ELR (cell line): ENCODE results near the gene RUSC2.
"Not testable (repeated sequence)": the region's sequence is repeated elsewhere in the genome, so short reads cannot be mapped to it uniquely, and the experiment has no call there.

Experiments used
- DNase-seq: peaks from one replicate; pipeline ENCODE4 v3.0.0-alpha.2; 2015; ENCODE audit warnings: low read depth

Gene RUSC2

GRCh38 chr9:35521708-35522107 lies 31.8 kb downstream of the RUSC2 start:
- DNase-seq: peak; percentile 53

GRCh38 chr9:35522187-35522586 lies 32.3 kb downstream of the RUSC2 start:
- peak; percentile 26 for DNase-seq

- no peak for DNase-seq
Measured at GRCh38 chr9:35522700-35523099, 32.8 kb downstream of the RUSC2 start.

GRCh38 chr9:35523556-35523955 lies 33.6 kb downstream of the RUSC2 start:
- not testable (repeated sequence) for DNase-seq

- peak; percentile 50 for DNase-seq
Measured at GRCh38 chr9:35526087-35526801, 36.3 kb downstream of the RUSC2 start.

GRCh38 chr9:35529161-35529823 lies 39.4 kb downstream of the RUSC2 start:
- no peak for DNase-seq

- no peak for DNase-seq
Measured at GRCh38 chr9:35533398-35533797, 43.5 kb downstream of the RUSC2 start.

GRCh38 chr9:35534921-35535320 lies 45.0 kb downstream of the RUSC2 start:
- not testable (repeated sequence) for DNase-seq

- no peak for DNase-seq
Measured at GRCh38 chr9:35537913-35538312, 48.0 kb downstream of the RUSC2 start.

- DNase-seq: peak; percentile 77
Measured at GRCh38 chr9:35538361-35539234, 48.7 kb downstream of the RUSC2 start.
